HG02870 (cell line): Measurements from ENCODE around the gene INAVA.
"Not testable (repeated sequence)": the region's sequence is repeated elsewhere in the genome, so short reads cannot be mapped to it uniquely, and the experiment has no call there.

Experiments
- ATAC-seq: cut with Tn5 transposase; IDR thresholded peaks from one replicate; pipeline ENCODE4 v1.9.1; 2021; ENCODE audit warnings: mild to moderate bottlenecking, moderate library complexity; ENCODE audit not compliant: unreplicated experiment

The INAVA gene

DNA sequence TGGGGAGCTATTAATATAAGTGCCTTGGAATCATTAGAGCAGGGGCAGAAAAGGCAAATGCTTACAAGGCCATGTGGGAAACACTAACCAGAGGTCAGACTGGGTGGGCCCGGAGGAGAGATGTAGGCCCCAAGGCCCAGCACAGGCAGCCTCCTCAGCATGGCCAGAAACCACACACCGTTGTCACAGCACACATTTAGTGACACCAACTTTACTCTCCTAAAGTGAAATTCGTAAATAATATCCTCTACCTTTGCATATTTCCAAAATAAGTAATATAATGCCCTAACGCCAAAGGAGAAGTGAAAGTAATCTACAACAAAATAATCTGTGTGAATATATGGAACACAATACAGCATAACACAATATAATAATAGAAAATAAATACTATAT lies 66.2 kb downstream of the INAVA start:
- ATAC-seq = no peak

DNA sequence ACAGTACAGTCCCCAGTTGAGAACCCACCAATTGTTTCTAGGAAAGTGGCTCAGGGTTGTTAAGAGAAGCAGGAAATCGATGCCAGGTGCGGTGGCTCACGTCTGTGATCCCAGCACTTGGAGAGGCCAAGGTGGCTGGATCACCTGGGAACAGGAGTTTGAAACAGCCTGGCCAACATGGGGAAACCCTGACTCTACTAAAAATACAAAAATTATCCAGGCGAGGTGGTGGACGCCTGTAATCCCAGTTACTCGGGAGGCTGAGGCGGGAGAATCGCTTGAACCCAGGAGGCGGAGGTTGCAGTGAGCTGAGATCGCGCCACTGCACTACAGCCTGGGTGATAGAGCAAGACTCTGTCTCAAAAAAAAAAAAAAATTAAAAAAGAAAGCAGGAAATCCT lies 67.5 kb downstream of the INAVA start:
- not testable (repeated sequence) for ATAC-seq

DNA sequence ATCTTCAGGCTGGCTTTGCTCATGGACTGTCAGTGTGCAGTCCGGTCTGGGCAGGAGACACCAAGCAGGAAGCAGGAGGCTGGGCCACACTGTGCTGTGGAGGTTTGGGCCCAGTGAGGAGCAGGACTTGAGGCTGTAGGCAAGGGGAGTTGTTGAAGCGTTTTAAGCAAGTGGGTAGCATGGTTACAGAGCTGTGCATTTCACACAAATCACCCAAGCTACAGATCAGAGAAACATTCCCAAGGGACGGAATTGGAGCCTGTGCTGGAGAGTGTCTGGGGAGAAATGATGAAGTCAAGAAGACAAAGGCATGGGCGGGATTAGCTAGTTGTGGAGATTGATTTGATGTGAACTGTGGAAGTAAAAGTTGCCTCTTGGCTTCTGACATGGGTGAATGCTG lies 67.9 kb downstream of the INAVA start:
- ATAC-seq = no peak

DNA sequence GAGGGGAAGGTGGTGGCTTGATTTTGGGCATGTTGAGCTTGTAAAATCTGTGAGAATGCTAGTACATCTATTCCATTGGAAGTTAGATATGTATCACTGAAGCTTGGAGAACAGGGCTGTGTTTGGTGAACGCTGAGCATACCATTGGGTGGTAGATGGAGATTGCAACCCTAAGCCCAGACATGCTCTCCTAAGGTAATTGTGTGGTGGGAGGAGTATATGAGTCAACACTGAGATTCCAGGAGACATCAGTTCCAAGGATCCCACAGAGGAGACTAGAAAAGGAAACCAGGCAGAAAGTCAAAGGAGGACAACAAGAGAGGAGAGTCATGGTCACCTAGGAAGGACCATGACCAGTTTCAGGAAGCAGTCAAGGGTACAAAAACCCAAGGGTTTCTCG lies 68.4 kb downstream of the INAVA start:
- ATAC-seq = no peak

DNA sequence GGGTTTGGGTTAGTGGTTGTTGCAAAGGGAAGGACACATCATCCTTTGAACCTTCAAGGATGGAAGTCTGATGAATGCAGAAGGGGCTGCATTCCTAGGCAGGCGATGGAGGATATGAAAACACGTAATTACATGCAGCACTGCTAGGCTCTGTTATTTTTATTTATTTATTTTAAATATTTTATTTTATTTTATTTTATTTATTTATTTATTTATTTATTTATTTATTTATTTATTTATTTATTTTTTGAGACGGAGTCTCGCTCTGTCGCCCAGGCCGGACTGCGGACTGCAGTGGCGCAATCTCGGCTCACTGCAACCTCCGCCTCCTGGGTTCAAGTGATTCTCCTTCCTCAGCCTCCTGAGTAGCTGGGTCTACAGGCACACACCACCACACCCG lies 69.2 kb downstream of the INAVA start:
- not testable (repeated sequence) for ATAC-seq
